ENCODE measurements around the gene PDE11A. TPM values are rescaled to one million over a fixed set of nuclear protein-coding genes. Genes with fewer than 3 reads are reported as not detected.
A peak's percentile ranks its signal among the peaks of the same experiment; 100 is the strongest.

Gene PDE11A
- total and polyA plus RNA-seq, 8 donors = under 0.01 to 0.87 (median 0.40) TPM; not detected in 2

- Histone ChIP-seq H3K9me3 (peaks cover 0 to 5% (median 2%) of the 10 kb centered on the region in 4 donors), H3K27me3 (peaks cover 0 to 22% (median 9%) of the 10 kb centered on the region in 3 donors), H3K4me3 (no peak overlapping the region), H3K36me3 (no peaks in the 10 kb centered on the region), H3K4me1 (peaks cover 5 to 34% (median 23%) of the 10 kb centered on the region in 4 donors), H3K27ac (no peak overlapping the region)
- intact Hi-C loops (cut with DNase I; ENCODE audit: low total_unique reads) = no loop called here
- no peak for DNase-seq
- no peak for TF ChIP-seq EP300 (IDR thresholded peaks at IDR 0.05)
- no peak for TF ChIP-seq POLR2A (IDR thresholded peaks at IDR 0.05)
- no peak for TF ChIP-seq CTCF (IDR thresholded peaks at IDR 0.05)
- 74 to 81% (median 78%) methylated on average over 8 of the region's 8 CpGs for WGBS, 5 donors
Observed at GRCh38 chr2:178074123-178075005, 1.8 kb upstream of the PDE11A start.

- WGBS, 5 donors = 79 to 86% (median 83%) methylated on average over 11 of the region's 11 CpGs
- H3K36me3 ChIP-seq = no peaks in the 10 kb centered on the region
- H3K27me3 ChIP-seq = peaks cover 0 to 22% (median 9%) of the 10 kb centered on the region in 3 donors
- peak in 1 of 2 donors; percentile 4 for DNase-seq
- peak overlapping the region in 3 of 5 donors; percentile 70 to 80 (median 79) for H3K27ac ChIP-seq
- no peaks in the 10 kb centered on the region for H3K9me3 ChIP-seq
- intact Hi-C loops (cut with DNase I; ENCODE audit: low total_unique reads) = no loop called here
- no peak for TF ChIP-seq CTCF (IDR thresholded peaks at IDR 0.05)
- TF ChIP-seq POLR2AphosphoS5 (IDR thresholded peaks at IDR 0.05) = no peak
- no peak for TF ChIP-seq EP300 (IDR thresholded peaks at IDR 0.05)
- no peak for TF ChIP-seq POLR2A (IDR thresholded peaks at IDR 0.05)
- peak overlapping the region in 3 of 4 donors; percentile 36 to 45 (median 41) for H3K4me3 ChIP-seq
- peaks cover 5 to 34% (median 23%) of the 10 kb centered on the region in 4 donors for H3K4me1 ChIP-seq
Observed at GRCh38 chr2:178072000-178072382, 586 bp downstream of the PDE11A start.

- H3K27me3 ChIP-seq = peaks cover 0 to 22% (median 9%) of the 10 kb centered on the region in 3 donors
- H3K27ac ChIP-seq = no peak overlapping the region
- no peaks in the 10 kb centered on the region for H3K36me3 ChIP-seq
- TF ChIP-seq POLR2A (IDR thresholded peaks at IDR 0.05) (no peak), POLR2AphosphoS5 (IDR thresholded peaks at IDR 0.05) (no peak), EP300 (IDR thresholded peaks at IDR 0.05) (no peak), CTCF (IDR thresholded peaks at IDR 0.05) (no peak)
- intact Hi-C loops (cut with DNase I; ENCODE audit: low total_unique reads) = no loop called here
- H3K4me1 ChIP-seq = peaks cover 5 to 34% (median 23%) of the 10 kb centered on the region in 4 donors
- no peaks in the 10 kb centered on the region for H3K9me3 ChIP-seq
- no peak overlapping the region for H3K4me3 ChIP-seq
- no peak for DNase-seq
- 27 to 45% (median 36%) methylated on average over 2 of the region's 2 CpGs for WGBS, 5 donors
Observed at GRCh38 chr2:178070824-178071223, 1.8 kb downstream of the PDE11A start.

- Histone ChIP-seq H3K4me3 (no peak overlapping the region), H3K4me1 (peaks cover 5 to 31% (median 21%) of the 10 kb centered on the region in 4 donors), H3K9me3 (no peaks in the 10 kb centered on the region), H3K27ac (no peak overlapping the region), H3K36me3 (no peaks in the 10 kb centered on the region), H3K27me3 (peaks cover 0 to 22% (median 9%) of the 10 kb centered on the region in 3 donors)
- no peak for DNase-seq
- intact Hi-C loops (cut with DNase I; ENCODE audit: low total_unique reads) = no loop called here
- WGBS, 5 donors = 63 to 84% (median 76%) methylated on average over 1 of the region's 1 CpG
- TF ChIP-seq CTCF (IDR thresholded peaks at IDR 0.05) (no peak), POLR2AphosphoS5 (IDR thresholded peaks at IDR 0.05) (no peak), EP300 (IDR thresholded peaks at IDR 0.05) (no peak), POLR2A (IDR thresholded peaks at IDR 0.05) (no peak)
Observed at GRCh38 chr2:178069551-178069950, 3.0 kb downstream of the PDE11A start.
